GM12878 (cell line): ENCODE data around the gene PPARD.

Experiments used
- CHD1 ChIP-seq: IDR thresholded peaks from 2 replicates; pipeline ENCODE4 v1.6.1; 2012; ENCODE audit warnings: low read depth, low read length, improper control_type of control experiment
- CTCF ChIP-seq, 3 experiments: IDR thresholded peaks in 2 of 3; conservative IDR thresholded peaks in 1 of 3; 2 replicates each; pipeline ENCODE4 v1.5.1; 2011; ENCODE audit warnings: low read depth in 3 of 3, low read length in 3 of 3, mild to moderate bottlenecking in 3 of 3, control low read depth in 2 of 3, moderate library complexity in 2 of 3, inconsistent platforms in 1 of 3, mixed read lengths in 1 of 3; ENCODE audit not compliant: control insufficient read depth in 2 of 3, insufficient read depth in 1 of 3; ENCODE audit errors: extremely low read depth in 1 of 3
- REST ChIP-seq: IDR thresholded peaks from 2 replicates; pipeline ENCODE4 v1.6.1; 2012; ENCODE audit warnings: mild to moderate bottlenecking, low read depth, low read length

GRCh38 chr6:35319346-35320030 lies 22.9 kb upstream of the PPARD start:
- TF ChIP-seq REST: no peak
- no peak for TF ChIP-seq CHD1
- TF ChIP-seq CTCF (IDR thresholded peaks at IDR 0.05 in 2 of 3, conservative IDR thresholded peaks at IDR 0.05 in 1 of 3; ENCODE audit: control insufficient read depth in 2 of 3, extremely low read depth in 1 of 3, insufficient read depth in 1 of 3, low read depth in 3 of 3, low read length in 3 of 3): no peak
